Neural cell (in vitro differentiated cells): ENCODE results near the gene RGS16.

Experiments used
- CTCF ChIP-seq: fragments of 450-650 bp; IDR thresholded peaks from 2 replicates; pipeline ENCODE4 v1.5.1; 2014; ENCODE audit warnings: antibody characterized with exemption, mild to moderate bottlenecking, moderate library complexity; ENCODE audit not compliant: poor library complexity, severe bottlenecking
- EP300 ChIP-seq: fragments of 450-650 bp; conservative IDR thresholded peaks from 2 replicates; pipeline ENCODE4 v1.6.1; 2014; ENCODE audit warnings: antibody characterized with exemption, mild to moderate bottlenecking, moderate library complexity; ENCODE audit not compliant: poor library complexity, severe bottlenecking

- TF ChIP-seq CTCF (no peak), EP300 (no peak)
Measured at GRCh38 chr1:182629499-182630096, 25.4 kb upstream of the RGS16 start.
